HG03575 (cell line): ENCODE measurements around the gene ZDHHC5.
A peak's percentile ranks its signal among the peaks of the same experiment; 100 is the strongest.
"Not testable (repeated sequence)": the region's sequence is repeated elsewhere in the genome, so short reads cannot be mapped to it uniquely, and the experiment has no call there.

Source experiments
- ATAC-seq: cut with Tn5 transposase; IDR thresholded peaks from one replicate; pipeline ENCODE4 v1.9.1; 2021; ENCODE audit not compliant: unreplicated experiment, insufficient number of reproducible peaks, low FRiP score; ENCODE audit errors: extremely low read depth

ZDHHC5 gene

DNA sequence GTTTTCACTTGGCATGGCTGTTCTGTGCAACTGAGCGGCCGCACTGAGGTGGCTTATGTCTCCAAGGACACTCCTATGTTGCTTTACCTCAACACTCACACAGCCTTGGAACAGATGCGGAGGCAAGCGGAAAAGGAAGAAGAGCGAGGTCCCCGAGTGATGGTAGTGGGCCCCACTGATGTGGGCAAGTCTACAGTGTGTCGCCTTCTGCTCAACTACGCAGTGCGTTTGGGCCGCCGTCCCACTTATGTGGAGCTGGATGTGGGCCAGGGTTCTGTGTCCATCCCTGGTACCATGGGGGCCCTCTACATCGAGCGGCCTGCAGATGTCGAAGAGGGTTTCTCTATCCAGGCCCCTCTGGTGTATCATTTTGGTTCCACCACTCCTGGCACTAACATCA lies 8.2 kb upstream of the ZDHHC5 start:
- ATAC-seq, result no peak

- ATAC-seq, result no peak
These were observed 5.0 kb upstream of the ZDHHC5 start for GRCh38 chr11:57662893-57663292.

- ATAC-seq, result no peak
These were observed 3.9 kb upstream of the ZDHHC5 start for GRCh38 chr11:57663975-57664374.

GRCh38 chr11:57667117-57667735 lies 688 bp upstream of the ZDHHC5 start:
- peak; percentile 64 for ATAC-seq

DNA sequence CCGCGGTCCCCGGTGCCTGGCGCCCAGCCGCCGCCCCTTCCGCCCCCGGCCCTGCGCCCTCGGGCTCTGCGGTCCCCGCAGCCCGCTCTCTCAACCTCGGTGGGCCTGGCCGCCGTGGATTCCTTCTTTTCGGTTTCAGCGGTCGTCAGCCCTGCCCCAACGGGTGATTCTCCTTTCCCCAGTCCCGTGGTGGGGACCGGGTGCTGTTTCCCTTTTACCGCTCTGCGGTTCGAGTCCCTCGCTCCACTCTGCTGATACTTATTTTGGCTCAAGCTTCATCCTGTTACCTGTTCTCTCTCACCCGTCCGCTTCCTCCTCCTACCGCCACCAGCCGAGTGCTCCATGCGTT lies 494 bp downstream of the ZDHHC5 start:
- ATAC-seq, result no peak

GRCh38 chr11:57674251-57674650 lies 6.3 kb downstream of the ZDHHC5 start:
- ATAC-seq, result no peak

GRCh38 chr11:57675176-57675941 lies 7.4 kb downstream of the ZDHHC5 start:
- ATAC-seq, result no peak

- ATAC-seq, result no peak
These were observed 11.5 kb downstream of the ZDHHC5 start for GRCh38 chr11:57679396-57679795.

DNA sequence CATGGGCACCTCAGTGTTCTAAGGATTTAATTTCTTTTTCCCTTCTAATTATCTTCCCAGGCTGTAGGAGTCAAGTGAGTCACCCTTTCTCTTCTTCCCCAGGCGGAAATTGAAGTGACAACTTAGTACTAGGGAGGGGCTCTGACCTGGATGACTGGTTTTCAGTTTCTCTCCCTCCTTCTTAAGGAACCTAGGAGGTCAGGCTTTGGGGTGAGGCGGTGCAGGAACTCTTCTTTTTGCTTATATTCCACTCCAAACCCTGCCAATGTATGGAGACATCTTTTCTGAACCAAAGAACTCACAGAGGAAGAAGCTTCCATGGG lies 12.6 kb downstream of the ZDHHC5 start:
- ATAC-seq, result no peak

DNA sequence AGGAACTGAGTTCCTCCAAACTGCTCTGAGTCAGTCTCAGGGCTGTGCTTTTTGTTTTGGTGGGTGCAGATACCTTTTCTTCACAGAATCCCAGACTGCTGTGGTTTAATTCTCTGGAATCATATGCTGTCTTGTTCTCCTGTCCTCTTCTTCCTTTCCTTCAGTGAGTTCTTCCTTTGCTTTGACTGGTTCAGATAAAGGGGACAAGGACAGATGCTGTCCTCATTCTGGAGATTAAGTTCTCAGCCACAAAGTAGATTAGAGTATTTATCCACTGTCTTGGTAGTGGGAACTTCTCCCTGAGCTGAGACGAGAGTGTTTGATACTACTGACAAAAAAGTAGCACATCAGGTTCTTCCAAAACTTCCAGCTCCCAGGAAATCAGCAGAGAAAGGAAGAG lies 13.3 kb downstream of the ZDHHC5 start:
- ATAC-seq, result no peak

- ATAC-seq, result not testable (repeated sequence)
These were observed 22.6 kb downstream of the ZDHHC5 start for GRCh38 chr11:57690474-57690873.

GRCh38 chr11:57698843-57699365 lies 31.0 kb downstream of the ZDHHC5 start:
- ATAC-seq, result no peak

DNA sequence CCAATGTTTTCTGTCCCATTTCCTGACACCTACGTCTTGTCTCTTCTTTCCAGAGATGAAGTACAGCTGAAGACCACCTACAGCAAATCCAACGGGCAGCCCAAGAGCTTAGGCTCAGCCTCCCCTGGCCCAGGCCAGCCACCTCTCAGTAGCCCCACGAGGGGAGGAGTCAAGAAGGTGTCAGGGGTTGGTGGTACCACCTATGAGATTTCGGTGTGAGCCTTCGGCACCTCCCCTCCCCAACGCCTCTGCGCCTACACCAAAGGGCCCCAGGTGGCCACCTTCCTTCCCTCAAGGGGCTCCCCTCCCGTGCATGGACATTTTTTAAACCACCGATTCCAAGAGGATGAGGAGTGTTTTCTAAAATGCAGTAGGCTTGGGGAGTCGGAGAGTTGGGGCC lies 31.9 kb downstream of the ZDHHC5 start:
- ATAC-seq, result no peak

DNA sequence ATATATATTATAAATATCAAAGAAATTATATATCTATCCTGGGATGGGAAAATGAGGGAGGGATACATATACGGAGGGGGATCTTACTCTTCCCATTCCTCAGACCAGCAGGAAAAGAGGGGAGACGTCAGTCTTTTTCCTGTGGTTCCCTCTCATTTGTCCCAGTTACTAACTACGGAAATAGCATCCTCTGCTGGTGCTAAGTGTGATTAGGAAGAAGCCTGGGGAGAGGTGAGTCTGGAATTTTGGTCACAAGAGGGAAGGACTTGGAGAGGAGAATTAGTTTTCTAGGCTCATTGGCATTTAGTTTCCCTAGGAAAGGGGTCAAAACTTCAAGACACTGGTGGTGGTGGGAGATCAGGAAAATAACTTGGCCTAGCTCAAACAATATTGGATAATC lies 32.5 kb downstream of the ZDHHC5 start:
- no peak for ATAC-seq

GRCh38 chr11:57703341-57703740 lies 35.4 kb downstream of the ZDHHC5 start:
- ATAC-seq, result no peak

GRCh38 chr11:57704932-57705331 lies 37.0 kb downstream of the ZDHHC5 start:
- no peak for ATAC-seq

DNA sequence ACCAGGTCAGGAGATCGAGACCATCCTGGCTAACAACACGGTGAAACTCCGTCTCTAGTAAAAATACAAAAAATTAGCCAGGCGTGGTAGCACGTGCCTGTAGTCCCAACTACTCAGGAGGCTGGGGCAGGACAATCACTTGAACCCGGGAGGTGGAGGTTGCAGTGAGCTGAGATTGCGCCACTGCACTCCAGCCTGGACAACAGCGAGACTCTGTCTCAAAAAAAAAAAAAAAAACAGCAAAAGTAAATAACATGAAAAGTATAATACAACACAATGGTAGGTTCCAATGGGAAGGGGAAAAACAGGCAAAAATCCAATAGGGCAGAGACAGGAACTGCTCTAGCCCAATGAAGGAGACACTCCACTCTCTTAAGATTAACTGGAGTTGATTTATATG lies 37.5 kb downstream of the ZDHHC5 start:
- ATAC-seq, result not testable (repeated sequence)

- no peak for ATAC-seq
These were observed 42.0 kb downstream of the ZDHHC5 start for GRCh38 chr11:57709802-57710367.

DNA sequence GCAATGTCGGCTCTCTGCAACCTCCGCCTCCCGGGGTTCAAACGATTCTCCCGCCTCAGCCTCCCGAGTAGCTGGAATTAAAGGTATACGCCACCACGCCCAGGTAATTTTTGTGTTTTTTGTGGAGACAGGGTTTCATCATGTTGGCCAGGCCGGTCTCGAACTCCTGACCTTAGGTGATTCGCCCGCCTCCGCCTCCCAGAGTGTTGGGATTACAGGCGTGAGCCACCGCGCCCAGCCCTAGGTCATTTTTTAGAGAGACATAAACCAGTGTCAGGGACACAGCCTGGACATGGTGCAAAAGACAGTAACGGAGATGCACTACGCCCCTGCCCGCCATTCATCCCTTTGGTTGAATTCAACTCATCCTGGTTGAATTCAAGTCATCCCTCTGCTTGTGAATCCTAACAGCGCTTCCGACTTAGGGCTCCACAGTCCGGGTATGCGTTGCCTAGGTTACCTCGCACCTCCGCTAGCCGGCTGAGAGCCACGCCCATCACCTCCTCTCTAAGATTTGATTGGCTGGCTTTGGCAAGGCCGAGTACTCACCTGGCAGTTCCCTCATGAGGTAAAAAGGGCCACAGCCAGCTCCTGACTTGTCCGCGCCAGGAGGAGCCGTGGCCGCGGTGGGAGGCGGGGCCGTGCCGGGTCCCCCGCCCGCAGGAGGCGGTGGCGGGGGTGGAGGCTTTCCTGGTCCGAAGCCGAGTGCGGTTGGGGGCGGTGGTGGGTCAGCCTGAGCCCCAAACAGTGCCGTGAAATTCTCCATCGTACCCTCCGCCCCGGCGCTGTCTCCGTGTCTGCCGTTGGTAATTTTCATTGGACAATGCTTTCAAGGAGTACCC lies 43.7 kb downstream of the ZDHHC5 start, which contains the start of gene MED19:
Gene MED19 (minus strand): TSS at position 802 of the 842 bp plus-strand sequence. CDS start 36 bp downstream, at position 766.
- ATAC-seq, result peak; percentile 23
